ENCODE results near the gene KCNJ10.

DNA sequence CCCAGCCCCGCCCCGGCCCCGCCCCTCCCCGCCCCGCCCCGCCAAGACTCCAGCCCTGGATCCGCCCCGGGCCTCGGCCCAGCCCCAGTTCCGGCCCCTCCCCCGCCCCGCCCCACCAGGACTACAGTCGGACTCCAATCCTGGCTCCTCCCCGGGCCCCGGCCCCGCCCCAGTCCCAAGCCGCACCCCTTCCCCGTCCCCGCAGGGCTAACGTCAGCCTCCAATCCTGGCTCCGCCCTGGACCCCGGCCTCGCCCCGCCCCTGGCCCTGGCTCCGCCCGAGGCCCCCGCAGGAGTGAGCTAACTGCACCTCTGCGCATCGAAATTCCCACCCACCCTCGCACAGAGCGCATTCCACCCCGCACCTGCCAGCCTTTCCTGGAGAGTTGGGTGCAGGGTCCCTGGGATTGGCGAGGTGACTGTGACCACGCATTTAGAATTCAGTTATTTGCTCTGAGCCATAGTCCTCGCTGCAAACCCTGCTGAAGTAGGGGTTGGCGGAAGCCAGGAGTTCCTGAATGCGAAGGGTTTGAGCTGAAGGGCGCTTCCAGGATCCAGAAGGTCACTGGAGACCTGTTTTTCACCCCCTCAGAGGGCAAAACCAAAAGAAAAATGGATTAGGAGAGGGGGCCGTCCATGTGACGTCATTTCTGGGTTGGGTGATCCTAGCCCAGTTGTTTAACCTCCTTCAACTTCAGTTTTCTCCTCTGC, 29.0 kb upstream of the KCNJ10 start:
- TF ChIP-seq POLR2A (IDR thresholded peaks at IDR 0.05; ENCODE audit: low read length) = no peak
- no peak for TF ChIP-seq GATA1 (IDR thresholded peaks at IDR 0.05; ENCODE audit: low read depth, low read length)
